MM.1S (cell line): ENCODE data around the gene ENGASE.

Experiments used
- CTCF ChIP-seq: fragments of 300-600 bp; sonication (generic); IDR thresholded peaks from 2 replicates; pipeline ENCODE4 v1.5.1; 2016; ENCODE audit warnings: antibody characterized with exemption, low read length, mixed read lengths
- EZH2 ChIP-seq: fragments of 300-600 bp; sonication (generic); optimal IDR thresholded peaks from 2 replicates; pipeline ENCODE3; 2017; ENCODE audit warnings: low read depth, mild to moderate bottlenecking, antibody characterized with exemption, low read length, mixed read lengths
- EZH2phosphoT487 ChIP-seq: fragments of 300-600 bp; sonication (generic); IDR thresholded peaks from 2 replicates; pipeline ENCODE4 v1.6.1; 2018; ENCODE audit warnings: antibody characterized with exemption, low read length

GRCh38 chr17:79120259-79120658, 45.6 kb downstream of the ENGASE start:
- TF ChIP-seq CTCF (no peak), EZH2 (no peak), EZH2phosphoT487 (no peak)
